GM19035 (cell line): Measurements from ENCODE around the gene ODC1.
A peak's percentile ranks its signal among the peaks of the same experiment; 100 is the strongest.
"Not testable (repeated sequence)": the region's sequence is repeated elsewhere in the genome, so short reads cannot be mapped to it uniquely, and the experiment has no call there.

ENCODE experiments used
- ATAC-seq: cut with Tn5 transposase; IDR thresholded peaks from one replicate; pipeline ENCODE4 v1.9.1; 2021; ENCODE audit not compliant: unreplicated experiment

ODC1 gene

GRCh38 chr2:10447895-10448575 is at the start of gene ODC1:
ODC1 (minus strand) TSS chr2:10448327; CDS start chr2:10445032, 3,295 bp downstream.
- peak; percentile 65 for ATAC-seq

GRCh38 chr2:10497797-10498251 is 49.7 kb upstream of the ODC1 start:
- no peak for ATAC-seq

- ATAC-seq, result no peak
Observed at GRCh38 chr2:10495988-10496313, 47.8 kb upstream of the ODC1 start.

- no peak for ATAC-seq
Observed at GRCh38 chr2:10495311-10495987, 47.3 kb upstream of the ODC1 start.

- no peak for ATAC-seq
Observed at GRCh38 chr2:10494351-10495066, 46.4 kb upstream of the ODC1 start.

GRCh38 chr2:10493634-10494281 is 45.6 kb upstream of the ODC1 start:
- ATAC-seq, result peak; percentile 97

- ATAC-seq, result no peak
Observed at GRCh38 chr2:10493075-10493633, 45.0 kb upstream of the ODC1 start.

GRCh38 chr2:10490806-10491291 is 42.7 kb upstream of the ODC1 start:
- ATAC-seq, result no peak

- no peak for ATAC-seq
Observed at GRCh38 chr2:10489842-10490555, 41.9 kb upstream of the ODC1 start.

GRCh38 chr2:10488142-10488541 is 40.0 kb upstream of the ODC1 start:
- not testable (repeated sequence) for ATAC-seq

GRCh38 chr2:10487741-10488104 is 39.6 kb upstream of the ODC1 start:
- not testable (repeated sequence) for ATAC-seq

- ATAC-seq, result no peak
Observed at GRCh38 chr2:10487081-10487740, 39.1 kb upstream of the ODC1 start.

GRCh38 chr2:10486601-10487079 is 38.5 kb upstream of the ODC1 start:
- ATAC-seq, result no peak

- ATAC-seq, result no peak
Observed at GRCh38 chr2:10486091-10486490, 38.0 kb upstream of the ODC1 start.

GRCh38 chr2:10482913-10483312 is 34.8 kb upstream of the ODC1 start:
- ATAC-seq, result no peak

- no peak for ATAC-seq
Observed at GRCh38 chr2:10482460-10482859, 34.3 kb upstream of the ODC1 start.

- ATAC-seq, result no peak
Observed at GRCh38 chr2:10481666-10482157, 33.6 kb upstream of the ODC1 start.

- no peak for ATAC-seq
Observed at GRCh38 chr2:10481055-10481665, 33.0 kb upstream of the ODC1 start.

GRCh38 chr2:10480359-10480949 is 32.3 kb upstream of the ODC1 start:
- ATAC-seq, result no peak
